ENCODE measurements around the gene CARHSP1.

- TF ChIP-seq EZH2 (IDR thresholded peaks at IDR 0.05) (no peak), POLR2AphosphoS5 (IDR thresholded peaks at IDR 0.05; ENCODE audit: borderline replicate concordance, low read depth, low read length) (no peak), FOXP2 (optimal IDR thresholded peaks at IDR 0.05; ENCODE audit: control extremely low read depth, extremely low read length, insufficient read depth) (no peak)
Measured at GRCh38 chr16:8872967-8873865, 4.4 kb upstream of the CARHSP1 start.

Data from SK-N-MC (cell line).